IMR-90 (cell line): ENCODE measurements around the gene TNIP1. TPM values are rescaled to one million over a fixed set of nuclear protein-coding genes. Genes with fewer than 3 reads are reported as not detected.

Experiments used
- ATAC-seq: fragments of 200-7000 bp; cut with Tn5 transposase; 2 replicates; pipeline ENCODE4 v1.9.1; 2020; ENCODE audit warnings: low read depth, mild to moderate bottlenecking, moderate library complexity
- BruUV-seq: library from RNA; stranded (reverse); fragments of 400-500 nt; replicated peaks from 2 replicates; lab custom pipeline; 2021; lab: Mats Ljungman, UMichigan
- CTCF ChIA-PET: fragments of 300-600 bp; formaldehyde crosslinking; extraction: SDS; loops from one replicate; lab custom pipeline; 2021; ENCODE audit warnings: antibody characterized with exemption; lab: Yijun Ruan, JAX
- POLR2A ChIA-PET: fragments of 300-600 bp; sonication (Branson Sonifier 250); formaldehyde crosslinking; loops from one replicate; lab custom pipeline; 2022; ENCODE audit warnings: antibody characterized with exemption; ENCODE audit not compliant: unreplicated experiment; lab: Charles Lee
- DNase-seq: peaks from one replicate; pipeline ENCODE4 v3.0.0; 2013
- H2AFZ ChIP-seq: replicated peaks from 2 replicates; pipeline ENCODE3; 2013; ENCODE audit warnings: low read length, mild to moderate bottlenecking; ENCODE audit not compliant: poor library complexity
- H2AK5ac ChIP-seq: 2 replicates; pipeline ENCODE4 v1.6.1; 2013; ENCODE audit warnings: low read depth, low read length, inconsistent platforms
- H2AK9ac ChIP-seq: replicated peaks from 2 replicates; pipeline ENCODE3; 2013; ENCODE audit warnings: mild to moderate bottlenecking, low read depth, low read length, moderate library complexity; ENCODE audit not compliant: poor library complexity
- H2BK120ac ChIP-seq: 2 replicates; pipeline ENCODE4 v1.6.1; 2013; ENCODE audit warnings: low read depth, low read length, inconsistent platforms
- H2BK15ac ChIP-seq: 3 replicates; pipeline ENCODE4 v1.6.1; 2013; ENCODE audit warnings: low read depth, low read length, inconsistent platforms
- H2BK20ac ChIP-seq: 2 replicates; pipeline ENCODE4 v1.6.1; 2013; ENCODE audit warnings: low read depth, mild to moderate bottlenecking, inconsistent platforms, low read length, moderate library complexity
- H2BK5ac ChIP-seq: 2 replicates; pipeline ENCODE4 v1.6.1; 2013; ENCODE audit warnings: mild to moderate bottlenecking, low read depth, low read length, inconsistent platforms; ENCODE audit not compliant: poor library complexity, severe bottlenecking
- H3K14ac ChIP-seq: replicated peaks from 2 replicates; pipeline ENCODE4 v1.6.1; 2013; ENCODE audit warnings: low read depth, low read length, inconsistent platforms
- H3K18ac ChIP-seq: 2 replicates; pipeline ENCODE4 v1.6.1; 2013; ENCODE audit warnings: low read depth, low read length, control low read depth
- H3K23ac ChIP-seq: 2 replicates; pipeline ENCODE4 v1.6.1; 2013; ENCODE audit warnings: low read depth, low read length, inconsistent platforms
- H3K27ac ChIP-seq: 2 replicates; pipeline ENCODE4 v1.5.1; 2013; ENCODE audit warnings: mild to moderate bottlenecking, control low read depth, low read length; ENCODE audit not compliant: insufficient read depth
- H3K27me3 ChIP-seq: 2 replicates; pipeline ENCODE4 v1.6.1; 2013; ENCODE audit warnings: low read length; ENCODE audit not compliant: control insufficient read depth, insufficient read depth
- H3K36me3 ChIP-seq: 2 replicates; pipeline ENCODE4 v1.6.1; 2013; ENCODE audit warnings: low read length, mixed read lengths; ENCODE audit not compliant: control insufficient read depth, insufficient read depth
- H3K4ac ChIP-seq: 2 replicates; pipeline ENCODE4 v1.6.1; 2013; ENCODE audit warnings: low read depth, low read length, inconsistent platforms
- H3K4me1 ChIP-seq: 2 replicates; pipeline ENCODE4 v1.6.1; 2013; ENCODE audit warnings: low read length, mixed read lengths; ENCODE audit not compliant: control insufficient read depth, insufficient read depth
- H3K4me2 ChIP-seq: 2 replicates; pipeline ENCODE4 v1.6.1; 2013; ENCODE audit warnings: low read depth, mild to moderate bottlenecking, control low read depth, low read length, moderate library complexity
- H3K4me3 ChIP-seq: 2 replicates; pipeline ENCODE4 v1.5.1; 2013; ENCODE audit warnings: low read depth, mild to moderate bottlenecking, control low read depth, low read length, moderate library complexity; ENCODE audit not compliant: insufficient read depth
- H3K56ac ChIP-seq: 2 replicates; pipeline ENCODE4 v1.6.1; 2013; ENCODE audit warnings: low read length, inconsistent platforms; ENCODE audit not compliant: insufficient read depth; ENCODE audit errors: extremely low read depth
- H3K79me1 ChIP-seq, 2 experiments: 2 replicates each; pipeline ENCODE4 v1.6.1; 2013; ENCODE audit warnings: low read length in 2 of 2, inconsistent platforms in 1 of 2, low read depth in 1 of 2
- H3K9ac ChIP-seq: 2 replicates; pipeline ENCODE4 v1.6.1; 2013; ENCODE audit warnings: low read depth, low read length, control low read depth
- H3K9me1 ChIP-seq: 2 replicates; pipeline ENCODE4 v1.6.1; 2013; ENCODE audit warnings: low read length, inconsistent platforms; ENCODE audit not compliant: insufficient read depth
- H3K9me3 ChIP-seq: 2 replicates; pipeline ENCODE4 v1.6.1; 2013; ENCODE audit warnings: low read length; ENCODE audit not compliant: control insufficient read depth, insufficient read depth
- H4K20me1 ChIP-seq: 2 replicates; pipeline ENCODE4 v1.6.1; 2013; ENCODE audit warnings: low read length, inconsistent platforms; ENCODE audit not compliant: insufficient read depth
- H4K5ac ChIP-seq: 2 replicates; pipeline ENCODE4 v1.6.1; 2013; ENCODE audit warnings: mild to moderate bottlenecking, low read depth, low read length, control low read depth
- H4K8ac ChIP-seq, 2 experiments: 2 replicates each; pipeline ENCODE4 v1.6.1; 2013; ENCODE audit warnings: low read depth in 2 of 2, low read length in 2 of 2, control low read depth in 1 of 2, inconsistent platforms in 1 of 2
- H4K91ac ChIP-seq: 2 replicates; pipeline ENCODE4 v1.6.1; 2013; ENCODE audit warnings: low read depth, low read length, inconsistent platforms; ENCODE audit not compliant: insufficient read depth
- BHLHE40 ChIP-seq: fragments of 150-350 bp; IDR thresholded peaks from 2 replicates; pipeline ENCODE4 v1.6.1; 2016; ENCODE audit warnings: mild to moderate bottlenecking, low read depth, low read length
- CHD1 ChIP-seq: IDR thresholded peaks from 2 replicates; pipeline ENCODE4 v1.6.1; 2012; ENCODE audit warnings: low read depth, low read length, improper control_type of control experiment
- CTCF ChIP-seq: conservative IDR thresholded peaks from 2 replicates; pipeline ENCODE4 v1.5.1; 2012; ENCODE audit warnings: mild to moderate bottlenecking, low read depth, low read length, improper control_type of control experiment
- MAFK ChIP-seq: IDR thresholded peaks from 2 replicates; pipeline ENCODE4 v1.6.1; 2012; ENCODE audit warnings: low read depth, low read length, improper control_type of control experiment
- MAZ ChIP-seq: IDR thresholded peaks from 2 replicates; pipeline ENCODE4 v1.6.1; 2012; ENCODE audit warnings: low read depth, mild to moderate bottlenecking, low read length, improper control_type of control experiment, moderate library complexity, borderline replicate concordance
- MXI1 ChIP-seq: IDR thresholded peaks from 2 replicates; pipeline ENCODE4 v1.6.1; 2012; ENCODE audit warnings: low read depth, mild to moderate bottlenecking, low read length, moderate library complexity, borderline replicate concordance
- NFE2L2 ChIP-seq: fragments of 150-350 bp; IDR thresholded peaks from 2 replicates; pipeline ENCODE4 v1.6.1; 2016; ENCODE audit warnings: low read depth, mild to moderate bottlenecking, low read length
- RAD21 ChIP-seq: IDR thresholded peaks from 2 replicates; pipeline ENCODE4 v1.6.1; 2012; ENCODE audit warnings: low read length, improper control_type of control experiment
- RCOR1 ChIP-seq: IDR thresholded peaks from 2 replicates; pipeline ENCODE4 v1.6.1; 2012; ENCODE audit warnings: mild to moderate bottlenecking, low read length, improper control_type of control experiment; ENCODE audit not compliant: insufficient replicate concordance
- RFX5 ChIP-seq: IDR thresholded peaks from 2 replicates; pipeline ENCODE4 v1.8.0; 2012; ENCODE audit warnings: low read depth, mild to moderate bottlenecking, low read length, moderate library complexity
- SMC3 ChIP-seq: fragments of 150-350 bp; IDR thresholded peaks from 2 replicates; pipeline ENCODE4 v1.6.1; 2016; ENCODE audit warnings: low read depth, mild to moderate bottlenecking, antibody characterized with exemption, low read length, moderate library complexity
- WGBS, 2 experiments: methylation state at CpG; one replicate each; pipeline versions ENCODE4 v1.1.5 to v1.1.7; 2013; ENCODE audit warnings: missing lambda C conversion rate in 2 of 2; ENCODE audit not compliant: insufficient read length in 1 of 2; ENCODE audit errors: extremely low coverage in 2 of 2; 5-methylcytosine and 5-hydroxymethylcytosine counted together
- dilution Hi-C: fragments of 300-500 bp; cut with HindIII; formaldehyde crosslinking; loops from one replicate; pipeline ENCODE4 v1.14.3; 2018; ENCODE audit warnings: low sequenced_read_pairs; ENCODE audit not compliant: unreplicated experiment
- in situ Hi-C: fragments of 300-500 bp; cut with MboI; formaldehyde crosslinking; loops from 3 replicates; pipeline ENCODE4 v1.14.3; 2019; ENCODE audit warnings: low sequenced_read_pairs, inconsistent platforms, mixed read lengths
- intact Hi-C: fragments of 100-400 bp; cut with micrococcal nuclease; formaldehyde crosslinking; loops from 2 replicates; pipeline ENCODE4 v1.10.0; 2022
- polyA plus RNA-seq, 3 experiments: library from polyadenylated mRNA; depleted of rRNA; stranded (reverse); fragments of >200 nt; gene quantifications; 2 replicates each; pipeline ENCODE4 v1.2.3, GENCODE V29; 2012; ENCODE audit warnings: low replicate concordance in 1 of 3
- total RNA-seq: library from RNA; depleted of rRNA; stranded (reverse); fragments of >200 nt; gene quantifications from 2 replicates; pipeline ENCODE4 v1.2.3, GENCODE V29; 2012
- TF ChIP-seq, protein P1 (sequence below): fragments of 150-350 bp; IDR thresholded peaks from 2 replicates; pipeline ENCODE4 v1.6.1; 2016; ENCODE audit warnings: low read depth, mild to moderate bottlenecking, low read length, moderate library complexity, borderline replicate concordance

TNIP1 gene
- total and polyA plus RNA-seq, 2 of the 4 experiments (the other 2 are of a cell fraction): 63.8 to 92.8 TPM

- TF ChIP-seq RFX5 (no peak), SMC3 (no peak), MAZ (no peak), RAD21 (no peak)
- TF ChIP-seq, protein P1, sequence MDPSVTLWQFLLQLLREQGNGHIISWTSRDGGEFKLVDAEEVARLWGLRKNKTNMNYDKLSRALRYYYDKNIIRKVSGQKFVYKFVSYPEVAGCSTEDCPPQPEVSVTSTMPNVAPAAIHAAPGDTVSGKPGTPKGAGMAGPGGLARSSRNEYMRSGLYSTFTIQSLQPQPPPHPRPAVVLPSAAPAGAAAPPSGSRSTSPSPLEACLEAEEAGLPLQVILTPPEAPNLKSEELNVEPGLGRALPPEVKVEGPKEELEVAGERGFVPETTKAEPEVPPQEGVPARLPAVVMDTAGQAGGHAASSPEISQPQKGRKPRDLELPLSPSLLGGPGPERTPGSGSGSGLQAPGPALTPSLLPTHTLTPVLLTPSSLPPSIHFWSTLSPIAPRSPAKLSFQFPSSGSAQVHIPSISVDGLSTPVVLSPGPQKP: no peak
These were observed 42.0 kb upstream of the TNIP1 start (continued) for GRCh38 chr5:151122828-151123227.

DNA sequence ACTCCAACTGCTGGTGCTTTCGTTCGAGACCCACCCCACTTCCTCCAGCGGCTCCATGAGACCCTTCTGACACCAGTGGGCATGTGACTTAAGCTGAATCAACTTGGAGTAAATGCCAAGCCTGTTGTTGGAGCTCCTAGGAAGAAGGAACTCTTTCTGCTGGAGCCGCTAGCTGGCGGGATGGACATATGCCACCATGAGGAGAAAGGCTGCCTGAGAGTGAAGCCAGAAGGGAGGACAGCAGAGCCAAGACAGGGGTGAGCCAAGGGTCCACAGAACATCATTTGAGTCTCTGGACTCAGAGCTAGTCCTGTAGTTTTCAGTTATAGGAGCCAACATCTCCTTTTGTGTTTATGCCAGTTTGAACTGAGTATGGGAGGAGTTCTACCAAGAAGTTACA lies 40.8 kb upstream of the TNIP1 start:
- no peak overlapping the region for H2AK9ac ChIP-seq
- no peak overlapping the region for H2BK5ac ChIP-seq
- H3K4me2 ChIP-seq: no peak overlapping the region
- no peak overlapping the region for H4K8ac ChIP-seq
- no peaks in the 10 kb centered on the region for H3K9me3 ChIP-seq
- no peak overlapping the region for H4K5ac ChIP-seq
- no peak overlapping the region for H3K4ac ChIP-seq
- H3K4me3 ChIP-seq: no peak overlapping the region
- H3K27ac ChIP-seq: no peak overlapping the region
- H3K14ac ChIP-seq: no peak overlapping the region
- no peak overlapping the region for H2AK5ac ChIP-seq
- H3K79me1 ChIP-seq: peaks cover 9 to 60% of the 10 kb centered on the region in 2 experiments; a peak in 2 of 4 replicates
- H3K9me1 ChIP-seq: no peaks in the 10 kb centered on the region; the same call in 1 of the 2 replicates
- DNase-seq (no peak), ATAC-seq (no peak)
- in situ Hi-C loops (loop anchor here (5.0 kb wide), 1 partner anchor 116 kb away; no protein-coding TSS in a partner anchor), dilution Hi-C loops (no loop called here), intact Hi-C loops (no loop called here)
- WGBS, 2 experiments: 67% methylated on average over 2 of the region's 5 CpGs; no CpG with 5 or more reads in 1 of the 2 experiments
- H3K23ac ChIP-seq: no peak overlapping the region
- peaks cover 83% of the 10 kb centered on the region for H3K36me3 ChIP-seq
- no peak overlapping the region for H2BK20ac ChIP-seq
- no peak overlapping the region for H3K9ac ChIP-seq
- H4K91ac ChIP-seq: no peak overlapping the region
- H2BK120ac ChIP-seq: no peak overlapping the region
- H3K4me1 ChIP-seq: peaks cover 2% of the 10 kb centered on the region; the same call in 1 of the 2 replicates
- no peak overlapping the region for H2BK15ac ChIP-seq
- H4K20me1 ChIP-seq: peaks cover 47% of the 10 kb centered on the region
- no TSS peak for BruUV-seq
- ChIA-PET POLR2A (no interaction called here), CTCF (interaction anchor here (0.6 to 0.9 kb wide), 3 partner anchors 44 to 70 kb away, joined by 3 read pairs; no protein-coding TSS in a partner anchor)
- no peak overlapping the region for H3K18ac ChIP-seq
- H3K56ac ChIP-seq: no peak overlapping the region
- no peak overlapping the region for H2AFZ ChIP-seq
- no peaks in the 10 kb centered on the region for H3K27me3 ChIP-seq
- TF ChIP-seq MAZ: no peak
- no peak for TF ChIP-seq CTCF
- TF ChIP-seq NFE2L2: no peak
- TF ChIP-seq, protein P1: no peak
- no peak for TF ChIP-seq SMC3
- no peak for TF ChIP-seq MXI1
- TF ChIP-seq RCOR1: no peak
- no peak for TF ChIP-seq RFX5
- TF ChIP-seq CHD1: no peak
- no peak for TF ChIP-seq BHLHE40
- no peak for TF ChIP-seq MAFK
